ENCODE results near the gene ZNF408.

Gene ZNF408

DNA sequence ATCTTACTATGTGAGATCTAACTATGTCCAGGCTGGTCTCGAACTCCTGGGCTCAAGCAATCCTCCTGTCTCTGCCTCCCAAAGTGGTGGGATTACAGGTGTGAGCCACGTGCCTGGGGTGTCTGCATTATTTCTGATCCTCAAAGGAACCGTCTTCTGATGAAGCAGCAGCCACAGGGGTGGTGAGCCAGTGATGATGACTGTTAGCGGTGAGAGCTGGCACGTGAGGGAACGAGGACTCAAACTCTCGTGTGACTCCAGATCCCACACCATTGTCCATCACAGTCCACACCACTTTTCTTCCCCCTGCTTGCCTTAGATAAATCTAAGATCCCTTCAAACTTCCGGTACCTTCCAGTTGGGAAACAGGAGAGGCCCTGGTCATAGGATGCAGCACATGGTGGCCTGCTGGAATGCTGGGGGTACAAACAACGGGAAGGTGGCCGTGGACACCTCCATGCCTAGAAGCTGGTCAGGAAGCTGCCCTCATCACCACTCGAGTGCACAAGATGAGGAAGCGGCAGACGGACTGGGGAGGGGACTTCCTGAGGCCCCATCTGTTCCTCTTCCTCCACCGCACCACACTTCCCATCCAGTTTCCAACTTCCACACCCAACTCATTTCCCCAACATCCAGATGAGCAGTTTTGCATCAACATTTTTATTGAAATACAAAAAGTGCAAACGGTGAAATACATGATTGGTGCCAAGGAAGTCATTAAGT is 24.2 kb upstream of the ZNF408 start:
- no peak for DNase-seq (ENCODE audit: low read depth)

GRCh38 chr11:46677169-46677568 is 23.7 kb upstream of the ZNF408 start:
- no peak for DNase-seq (ENCODE audit: low read depth)

DNA sequence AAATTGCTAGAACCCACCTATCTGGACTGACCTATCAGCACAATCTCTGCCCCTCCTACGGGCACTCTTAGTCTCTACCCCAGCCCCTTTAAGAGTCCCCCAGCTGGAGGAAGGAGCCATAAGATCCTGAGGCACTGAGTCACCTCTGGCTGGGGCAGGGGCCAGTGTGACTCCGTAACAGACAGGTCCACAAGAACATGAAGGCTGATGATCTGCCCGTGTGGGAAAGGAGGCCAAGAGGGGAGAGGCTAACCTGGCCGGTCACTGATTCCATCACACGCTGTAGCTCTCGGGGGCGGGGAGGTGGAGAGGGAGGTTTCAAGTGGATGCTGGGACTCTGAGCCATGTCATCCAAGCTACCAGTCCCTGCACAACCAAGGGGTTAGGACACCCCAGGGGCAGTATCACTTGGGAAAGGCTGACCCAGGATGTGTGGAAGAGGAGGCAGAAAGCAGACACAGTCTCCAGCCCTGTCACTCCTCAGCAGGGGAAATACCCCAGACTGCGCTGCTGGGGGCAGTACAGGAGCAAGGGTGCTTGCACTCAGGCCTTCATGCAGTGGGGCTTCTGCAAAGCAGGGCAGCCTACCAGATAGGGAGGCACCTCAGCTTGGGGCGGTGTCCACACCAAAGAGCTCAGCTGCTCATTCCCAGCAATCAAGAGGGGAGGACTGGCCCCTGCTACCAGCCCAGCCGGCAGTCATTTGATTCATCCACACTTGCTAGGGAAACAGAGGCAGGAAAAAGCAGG is 22.7 kb upstream of the ZNF408 start:
- DNase-seq (ENCODE audit: low read depth) = no peak

DNA sequence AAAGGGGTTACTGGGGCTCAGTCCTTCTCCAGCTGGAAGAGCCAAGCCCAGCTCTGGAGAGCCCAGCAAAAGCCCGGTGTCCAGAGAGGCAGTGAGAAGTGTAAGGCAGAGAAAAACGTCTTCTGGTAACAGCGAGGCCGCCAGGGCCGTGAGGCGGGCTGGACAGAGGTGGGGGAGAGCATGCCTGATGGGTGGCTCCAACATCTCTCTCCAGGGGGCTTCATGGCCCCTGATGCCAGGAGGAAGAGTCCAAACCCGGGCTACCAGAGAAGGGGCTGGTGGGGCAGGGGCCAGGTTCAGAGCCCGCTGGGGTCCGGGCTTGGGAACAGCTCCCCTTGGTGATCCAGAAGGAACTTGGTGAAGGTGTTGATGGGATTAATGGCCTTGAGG is 22.1 kb upstream of the ZNF408 start:
- no peak for DNase-seq (ENCODE audit: low read depth)

DNA sequence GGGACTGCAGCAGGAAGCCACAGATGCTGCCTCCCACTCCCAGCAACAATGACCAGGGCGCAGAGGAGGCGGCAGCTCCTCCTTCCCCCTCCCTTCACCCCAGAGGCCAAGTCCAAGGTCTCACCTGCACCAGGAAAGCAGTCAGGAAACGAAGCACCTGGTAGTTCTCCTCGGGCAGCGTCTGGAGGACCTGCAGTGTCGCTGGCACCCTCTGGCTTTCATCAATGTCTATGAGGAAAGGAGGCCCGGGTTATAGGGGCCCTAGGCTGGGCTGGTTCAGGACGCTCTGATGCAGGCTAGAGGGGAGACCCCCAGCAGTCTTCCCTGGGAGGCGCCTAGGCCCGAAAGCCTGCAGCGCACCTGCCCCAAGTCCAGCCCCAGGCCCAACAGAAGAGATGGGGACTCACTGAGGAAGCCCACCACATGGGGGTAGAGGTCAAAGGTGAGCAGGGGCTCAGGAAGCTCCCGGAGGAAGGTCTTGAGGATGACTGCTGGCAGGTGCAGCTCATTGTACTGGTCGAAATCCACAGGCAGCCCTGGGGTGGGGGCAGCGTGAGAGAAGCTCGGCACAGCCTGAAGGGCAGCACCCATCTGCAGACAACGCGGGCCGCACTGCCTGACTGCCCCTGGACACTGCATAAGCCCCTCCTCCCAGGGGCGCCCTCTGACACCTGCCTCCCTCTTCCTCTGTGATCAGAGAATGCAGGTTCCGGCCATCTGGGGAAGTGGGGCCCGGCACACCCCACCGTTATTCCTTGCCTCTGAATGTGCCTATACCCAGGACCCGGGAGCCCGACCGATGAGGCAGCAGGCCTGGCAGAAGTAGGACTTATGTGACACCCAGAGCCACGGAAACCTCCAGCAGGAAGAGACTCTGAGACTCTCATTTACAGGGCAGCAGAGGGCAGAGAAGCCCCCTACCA is 21.3 kb upstream of the ZNF408 start:
- DNase-seq (ENCODE audit: low read depth) = no peak

DNA sequence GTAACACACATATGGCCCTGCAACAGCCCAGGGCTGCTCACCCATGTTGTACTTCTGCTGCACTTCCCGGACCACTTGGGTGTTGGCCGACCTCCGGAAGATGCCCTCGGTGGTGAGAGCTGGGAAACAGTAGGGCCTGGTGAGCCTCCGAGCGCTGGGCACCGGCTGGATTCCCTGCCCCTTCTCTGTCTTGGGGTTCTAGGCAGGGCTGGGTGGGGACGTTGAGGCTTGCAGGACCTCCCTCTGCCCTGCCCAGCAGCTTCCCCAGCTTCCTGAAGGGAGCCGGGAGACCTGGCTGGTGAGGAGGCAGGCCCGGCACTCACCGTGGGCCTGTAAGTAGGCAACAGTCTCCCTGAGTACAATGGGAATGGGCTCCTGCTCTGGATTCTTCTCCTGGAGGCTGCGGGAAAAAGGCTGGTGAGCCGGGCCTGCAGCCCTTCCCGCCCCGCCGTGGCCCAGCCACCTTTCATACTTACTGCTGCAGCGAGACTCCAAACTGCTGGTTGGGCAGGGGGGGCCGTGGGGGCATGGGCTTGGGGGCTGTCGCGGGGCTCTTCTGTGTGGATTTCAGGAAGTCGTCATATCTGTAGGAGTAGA is 20.6 kb upstream of the ZNF408 start:
- DNase-seq (ENCODE audit: low read depth) = no peak

GRCh38 chr11:46680815-46681214 is 20.0 kb upstream of the ZNF408 start:
- DNase-seq (ENCODE audit: low read depth) = no peak

DNA sequence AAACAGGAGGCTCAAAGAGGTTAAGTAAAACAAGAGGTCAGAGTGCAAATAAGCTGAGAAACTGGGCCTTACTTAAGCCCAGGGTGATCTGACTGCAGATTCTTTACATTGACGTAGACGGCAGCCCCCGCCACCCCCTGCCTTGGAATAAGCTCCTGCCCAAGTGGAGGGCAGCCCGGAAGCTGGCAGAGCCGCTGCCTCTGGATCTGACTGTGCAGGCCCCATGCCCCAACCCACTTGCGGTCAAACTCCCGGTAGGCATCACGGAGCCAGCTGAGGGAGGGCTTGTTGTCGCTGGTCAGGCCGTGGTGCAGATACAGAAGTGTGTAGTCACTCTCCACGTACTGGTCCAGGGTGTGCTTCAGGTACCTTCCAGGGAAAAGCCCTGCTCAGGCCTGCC is 19.0 kb upstream of the ZNF408 start:
- no peak for DNase-seq (ENCODE audit: low read depth)

DNA sequence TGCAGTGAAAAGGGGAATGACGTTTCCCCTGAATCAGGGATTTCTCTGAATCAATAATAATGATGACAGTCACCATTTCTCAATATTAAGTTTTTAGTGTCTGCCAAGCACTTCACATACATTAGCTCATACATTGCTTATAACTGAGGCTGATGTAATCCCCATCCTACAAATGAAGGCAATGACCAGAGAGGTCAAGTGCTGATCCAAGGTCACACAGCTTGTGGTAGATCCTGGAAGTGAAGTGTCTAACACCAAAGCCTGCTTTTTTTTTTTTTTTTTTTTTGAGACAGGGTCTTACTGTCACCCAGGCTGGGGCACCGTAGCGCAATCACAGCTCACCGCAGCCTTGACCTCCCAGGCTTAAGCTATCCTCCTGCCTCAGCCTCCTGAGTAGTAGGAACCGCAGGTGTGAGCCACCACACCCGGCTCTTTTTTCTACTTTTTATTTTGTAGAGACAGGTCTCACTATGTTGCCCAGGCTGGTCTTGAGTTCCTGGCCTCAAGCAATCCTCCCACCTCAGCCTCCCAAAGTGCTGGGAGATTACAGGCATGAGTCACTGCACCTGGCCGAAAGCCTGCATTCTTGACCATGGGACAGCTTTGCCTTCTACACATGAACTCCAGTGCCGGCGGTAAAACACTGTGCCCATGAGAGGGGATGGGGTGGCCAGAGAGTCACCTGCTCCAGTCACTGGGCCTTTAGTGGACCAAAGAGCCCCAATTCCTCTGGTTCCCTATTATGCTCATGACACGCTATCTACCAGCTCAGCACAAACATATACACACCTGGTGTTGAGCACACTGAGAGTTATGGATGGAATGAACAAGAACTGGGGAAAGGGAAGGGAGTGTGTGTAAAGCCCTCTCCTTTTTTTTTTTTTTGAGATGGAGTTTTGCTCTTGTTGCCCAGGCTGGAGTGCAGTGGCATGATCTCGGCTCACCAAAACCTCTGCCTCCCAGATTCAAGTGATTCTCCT is 17.8 kb upstream of the ZNF408 start:
- DNase-seq (ENCODE audit: low read depth) = no peak

- no peak for DNase-seq (ENCODE audit: low read depth)
These were observed 16.5 kb upstream of the ZNF408 start for GRCh38 chr11:46684367-46684766.

DNA sequence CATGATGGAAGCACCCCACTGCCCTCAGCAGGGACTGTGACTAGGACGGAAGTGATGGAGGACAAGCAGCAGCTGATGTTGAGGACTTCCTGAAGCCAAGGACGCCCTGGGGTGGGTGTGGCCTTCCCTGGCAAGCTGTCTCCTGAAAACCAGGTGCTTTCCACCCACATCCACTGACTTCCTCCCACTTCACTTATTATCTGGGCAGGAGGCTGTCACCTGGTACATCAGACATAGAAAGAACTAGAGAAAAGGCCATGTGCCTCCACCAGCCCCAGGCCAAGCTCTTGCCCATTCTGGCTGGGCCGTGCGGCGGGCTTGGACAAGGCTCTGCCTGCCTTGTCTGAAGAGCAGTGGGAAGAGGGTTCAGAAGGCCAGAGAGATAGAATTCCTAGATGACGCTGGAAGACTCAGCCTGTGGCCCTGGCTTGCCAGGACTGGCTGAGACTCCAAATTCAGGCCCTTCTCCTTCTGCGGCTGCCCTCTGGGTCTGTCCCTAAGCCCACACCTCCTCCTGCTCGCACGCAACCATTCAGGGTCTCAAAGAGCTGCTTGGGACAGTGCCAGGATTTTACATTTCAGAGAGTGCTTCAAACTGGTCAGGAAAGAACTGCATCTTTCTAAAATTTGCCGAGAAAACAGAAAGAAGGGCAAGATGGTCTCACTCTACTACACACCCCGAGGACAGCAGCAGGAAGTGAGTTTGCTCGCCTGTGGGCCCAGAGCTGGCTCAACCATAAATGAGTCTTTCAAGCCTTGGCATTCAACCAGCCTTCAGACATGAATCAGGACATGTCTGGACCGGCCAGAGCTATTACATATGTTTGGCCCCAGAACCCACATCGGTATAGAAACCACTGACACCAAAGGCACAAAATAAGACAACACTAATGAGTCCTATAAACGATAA is 13.7 kb upstream of the ZNF408 start:
- no peak for DNase-seq (ENCODE audit: low read depth)

GRCh38 chr11:46690702-46691101 is 10.1 kb upstream of the ZNF408 start:
- no peak for DNase-seq (ENCODE audit: low read depth)

DNA sequence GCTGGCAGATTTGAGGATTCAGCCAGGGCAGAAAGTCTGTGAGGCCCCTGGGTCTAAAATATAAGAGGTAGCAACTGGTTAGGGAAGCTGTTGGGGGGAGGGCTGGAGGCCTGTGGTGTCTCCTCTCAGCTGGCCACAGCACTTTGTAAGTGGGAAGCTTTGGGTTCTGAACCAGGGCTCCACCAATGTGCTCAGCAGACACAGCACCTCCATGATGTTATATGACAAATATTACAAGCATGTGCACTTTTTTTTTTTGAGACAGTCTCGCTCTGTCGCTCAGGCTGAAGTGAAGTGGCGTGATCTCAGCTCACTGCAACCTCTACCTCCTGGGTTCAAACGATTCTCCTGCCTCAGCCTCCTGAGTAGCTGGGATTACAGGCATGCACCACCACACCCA is 8.4 kb upstream of the ZNF408 start:
- DNase-seq (ENCODE audit: low read depth) = no peak

DNA sequence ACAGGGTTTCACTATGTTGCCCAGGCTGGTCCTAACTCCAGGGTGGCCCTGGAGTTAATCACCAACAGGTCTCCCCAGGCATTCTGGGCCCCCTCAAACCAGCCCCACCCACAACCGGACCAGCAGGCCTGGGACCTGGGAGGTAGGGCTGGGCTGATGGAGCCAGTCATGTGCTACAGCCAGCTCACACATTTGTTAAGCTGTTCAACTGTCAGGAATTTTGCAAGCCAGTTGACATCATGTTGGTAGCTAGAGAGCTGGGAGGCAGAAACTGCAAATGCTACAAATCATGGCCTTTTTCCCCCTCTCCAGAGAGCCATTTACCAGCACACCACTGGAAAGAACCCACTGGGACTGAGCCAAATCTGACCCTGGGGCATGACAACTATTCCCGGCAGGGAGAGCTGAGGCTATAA is 7.2 kb upstream of the ZNF408 start:
- DNase-seq (ENCODE audit: low read depth) = no peak

- DNase-seq (ENCODE audit: low read depth) = no peak
These were observed 6.8 kb upstream of the ZNF408 start for GRCh38 chr11:46694072-46694471.

- no peak for DNase-seq (ENCODE audit: low read depth)
These were observed 6.2 kb upstream of the ZNF408 start for GRCh38 chr11:46694607-46695006.

- no peak for DNase-seq (ENCODE audit: low read depth)
These were observed 5.3 kb upstream of the ZNF408 start for GRCh38 chr11:46695345-46696211.

DNA sequence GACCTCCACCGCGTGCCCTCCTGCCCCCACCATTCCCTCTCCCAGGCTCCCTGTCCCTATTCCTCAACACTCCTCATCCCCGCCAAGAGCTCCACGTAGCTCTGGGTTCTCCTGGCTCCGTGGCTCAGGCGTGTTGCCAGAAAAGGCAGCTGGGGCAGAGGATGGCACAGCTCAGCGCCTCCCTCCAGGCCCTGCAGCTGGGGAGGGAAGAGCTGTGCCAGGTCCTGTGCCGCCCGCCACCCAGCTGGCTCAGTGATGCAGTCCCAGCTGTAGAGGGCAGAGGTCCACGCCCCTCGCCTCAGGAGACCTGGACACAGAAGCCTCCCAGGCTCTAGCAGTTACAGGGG is 4.6 kb upstream of the ZNF408 start:
- DNase-seq (ENCODE audit: low read depth) = no peak

GRCh38 chr11:46697303-46697702 is 3.5 kb upstream of the ZNF408 start:
- DNase-seq (ENCODE audit: low read depth) = no peak

All from T-helper 22 cell (primary cell).